OCI-LY7 (cell line): ENCODE measurements around the gene ACSS1. TPM values are rescaled to one million over a fixed set of nuclear protein-coding genes. Genes with fewer than 3 reads are reported as not detected.

Source experiments
- BruUV-seq: library from RNA; stranded (reverse); fragments of 400-500 nt; replicated peaks from 2 replicates; lab custom pipeline; 2021; lab: Mats Ljungman, UMichigan
- CTCF ChIA-PET: fragments of 300-600 bp; sonication (Branson Sonifier 250); formaldehyde crosslinking; loops from one replicate; lab custom pipeline; 2022; ENCODE audit warnings: antibody characterized with exemption; ENCODE audit not compliant: unreplicated experiment; lab: Charles Lee
- POLR2A ChIA-PET: fragments of 300-600 bp; sonication (Branson Sonifier 250); formaldehyde crosslinking; loops from one replicate; lab custom pipeline; 2022; ENCODE audit warnings: antibody characterized with exemption; lab: Charles Lee
- DNase-seq: peaks from one replicate; pipeline ENCODE4 v3.0.0-alpha.2; 2015; ENCODE audit warnings: low spot score
- H2AFZ ChIP-seq: fragments of 200-600 bp; sonication (generic), shearing (Covaris generic); 2 replicates; pipeline ENCODE4 v1.6.1; 2014; ENCODE audit warnings: mild to moderate bottlenecking, antibody characterized with exemption, low read length, moderate library complexity
- H3K27ac ChIP-seq: fragments of 200-600 bp; sonication (generic); 2 replicates; pipeline ENCODE4 v1.5.1; 2014; ENCODE audit warnings: mixed run types, low read depth, mild to moderate bottlenecking, moderate library complexity, low read length, inconsistent platforms; ENCODE audit not compliant: poor library complexity, severe bottlenecking
- H3K36me3 ChIP-seq: fragments of 200-600 bp; sonication (generic); 2 replicates; pipeline ENCODE4 v1.6.1; 2014; ENCODE audit warnings: mild to moderate bottlenecking, antibody characterized with exemption, low read length, moderate library complexity, mixed read lengths; ENCODE audit not compliant: insufficient read depth
- H3K4me1 ChIP-seq: fragments of 200-600 bp; sonication (generic); 2 replicates; pipeline ENCODE4 v1.5.1; 2014; ENCODE audit warnings: mild to moderate bottlenecking, low read length; ENCODE audit not compliant: insufficient read depth, poor library complexity, severe bottlenecking
- H3K4me2 ChIP-seq: fragments of 200-600 bp; sonication (generic); 2 replicates; pipeline ENCODE4 v1.6.1; 2014; ENCODE audit warnings: mild to moderate bottlenecking, low read length
- H3K4me3 ChIP-seq: fragments of 200-600 bp; sonication (generic); 2 replicates; pipeline ENCODE4 v1.5.1; 2014; ENCODE audit warnings: mild to moderate bottlenecking, low read depth, low read length; ENCODE audit not compliant: poor library complexity, severe bottlenecking
- H3K79me2 ChIP-seq: fragments of 200-600 bp; sonication (generic); 2 replicates; pipeline ENCODE4 v1.6.1; 2016; ENCODE audit warnings: low read depth, mild to moderate bottlenecking, low read length, moderate library complexity, mixed read lengths; ENCODE audit not compliant: insufficient read depth
- H3K9me2 ChIP-seq: fragments of 200-600 bp; sonication (generic); 2 replicates; pipeline ENCODE4 v1.6.1; 2016; ENCODE audit warnings: mild to moderate bottlenecking, low read length, mixed read lengths; ENCODE audit not compliant: insufficient read depth
- H3K9me3 ChIP-seq: fragments of 200-600 bp; sonication (generic); 2 replicates; pipeline ENCODE4 v1.6.1; 2014; ENCODE audit warnings: mild to moderate bottlenecking, mixed run types, low read length, mixed read lengths
- H4K20me1 ChIP-seq: fragments of 200-600 bp; sonication (generic); 2 replicates; pipeline ENCODE4 v1.6.1; 2014; ENCODE audit warnings: mild to moderate bottlenecking, antibody characterized with exemption, low read length, moderate library complexity, mixed read lengths; ENCODE audit not compliant: insufficient read depth
- EZH2phosphoT487 ChIP-seq: fragments of 200-600 bp; sonication (generic); IDR thresholded peaks from 2 replicates; pipeline ENCODE4 v1.6.1; 2018; ENCODE audit warnings: low read depth, borderline replicate concordance, mild to moderate bottlenecking, mixed run types, antibody characterized with exemption, low read length, moderate library complexity, mixed read lengths
- intact Hi-C: fragments of 100-400 bp; cut with micrococcal nuclease; formaldehyde crosslinking; loops from one replicate; pipeline ENCODE4 v1.10.0; 2022; ENCODE audit not compliant: unreplicated experiment
- total RNA-seq, 2 experiments: library from RNA; depleted of rRNA in 1 of 2; stranded (reverse); fragments of >200 nt in 1 of 2; shearing (Covaris generic) in 1 of 2; gene quantifications; 2 replicates each; pipeline ENCODE4 v1.2.3, GENCODE V29; 2014 to 2022
- TF ChIP-seq, protein P1 (sequence below): fragments of 200-600 bp; sonication (generic); conservative IDR thresholded peaks from 2 replicates; pipeline ENCODE4 v1.5.1; 2014; ENCODE audit warnings: mild to moderate bottlenecking, antibody characterized with exemption, low read length, moderate library complexity, mixed read lengths

ACSS1 gene
- total RNA-seq, 2 experiments from 2014 or later = 0.35 to 0.40 TPM

DNA sequence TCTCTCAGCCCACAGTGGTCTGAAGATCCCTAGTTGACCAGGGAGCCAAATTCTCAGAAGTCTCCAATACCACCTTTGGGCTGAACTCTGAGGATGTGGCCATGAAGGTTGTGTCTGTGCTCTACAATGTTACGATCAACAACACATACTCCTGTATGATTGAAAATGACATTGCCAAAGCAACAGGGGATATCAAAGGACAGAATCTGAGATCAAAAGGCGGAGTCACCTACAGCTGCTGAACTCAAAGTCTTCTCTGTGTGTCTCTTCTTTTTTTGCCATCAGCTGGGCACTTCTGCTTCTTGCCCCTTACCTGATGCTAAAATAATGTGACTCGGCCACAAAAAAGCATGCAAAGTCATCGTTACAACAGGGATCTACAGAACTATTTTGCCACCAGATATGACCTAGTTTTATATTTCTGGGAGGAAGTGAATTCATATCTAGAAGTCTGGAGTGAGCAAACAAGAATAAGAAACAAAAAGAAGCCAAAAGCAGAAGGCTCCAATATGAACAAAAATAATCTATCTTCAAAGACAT is 41.7 kb upstream of the ACSS1 start:
- ChIA-PET POLR2A (interaction anchor here (0.6 kb wide), 1 partner anchor 19 kb away, joined by 3 read pairs; no protein-coding TSS in a partner anchor), CTCF (no interaction called here)
- no peaks in the 10 kb centered on the region for H3K9me3 ChIP-seq
- no TSS peak for BruUV-seq
- no peaks in the 10 kb centered on the region for H3K36me3 ChIP-seq
- intact Hi-C loops = no loop called here
- H4K20me1 ChIP-seq = no peaks in the 10 kb centered on the region
- TF ChIP-seq, protein P1, sequence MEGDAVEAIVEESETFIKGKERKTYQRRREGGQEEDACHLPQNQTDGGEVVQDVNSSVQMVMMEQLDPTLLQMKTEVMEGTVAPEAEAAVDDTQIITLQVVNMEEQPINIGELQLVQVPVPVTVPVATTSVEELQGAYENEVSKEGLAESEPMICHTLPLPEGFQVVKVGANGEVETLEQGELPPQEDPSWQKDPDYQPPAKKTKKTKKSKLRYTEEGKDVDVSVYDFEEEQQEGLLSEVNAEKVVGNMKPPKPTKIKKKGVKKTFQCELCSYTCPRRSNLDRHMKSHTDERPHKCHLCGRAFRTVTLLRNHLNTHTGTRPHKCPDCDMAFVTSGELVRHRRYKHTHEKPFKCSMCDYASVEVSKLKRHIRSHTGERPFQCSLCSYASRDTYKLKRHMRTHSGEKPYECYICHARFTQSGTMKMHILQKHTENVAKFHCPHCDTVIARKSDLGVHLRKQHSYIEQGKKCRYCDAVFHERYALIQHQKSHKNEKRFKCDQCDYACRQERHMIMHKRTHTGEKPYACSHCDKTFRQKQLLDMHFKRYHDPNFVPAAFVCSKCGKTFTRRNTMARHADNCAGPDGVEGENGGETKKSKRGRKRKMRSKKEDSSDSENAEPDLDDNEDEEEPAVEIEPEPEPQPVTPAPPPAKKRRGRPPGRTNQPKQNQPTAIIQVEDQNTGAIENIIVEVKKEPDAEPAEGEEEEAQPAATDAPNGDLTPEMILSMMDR = no peak
- no peak for TF ChIP-seq EZH2phosphoT487
- no peaks in the 10 kb centered on the region for H3K79me2 ChIP-seq
- H3K9me2 ChIP-seq = no peaks in the 10 kb centered on the region
- no peak overlapping the region for H3K27ac ChIP-seq
- no peak overlapping the region for H3K4me3 ChIP-seq
- no peak for DNase-seq
- H2AFZ ChIP-seq = no peak overlapping the region
- H3K4me2 ChIP-seq = no peak overlapping the region
- H3K4me1 ChIP-seq = no peaks in the 10 kb centered on the region

DNA sequence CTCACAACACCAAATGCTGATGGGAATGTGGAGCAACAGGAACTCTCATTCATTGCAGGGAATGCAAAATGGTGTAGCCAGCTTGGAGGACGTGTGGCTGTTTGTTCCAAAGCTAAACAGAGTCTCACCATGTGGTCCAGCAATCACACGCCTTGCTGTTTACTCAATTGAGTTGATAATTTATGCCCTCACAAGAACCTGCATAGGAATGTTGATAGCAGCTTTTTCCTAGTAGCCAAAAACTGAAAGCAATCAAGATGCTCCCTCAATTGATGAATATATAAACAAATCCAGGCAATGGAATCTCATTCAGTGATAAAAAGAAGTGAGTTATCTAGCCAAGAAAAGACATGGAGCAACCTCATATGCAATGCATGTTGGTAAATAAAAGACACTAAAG is 39.6 kb upstream of the ACSS1 start:
- no peak overlapping the region for H2AFZ ChIP-seq
- BruUV-seq = no TSS peak
- no peaks in the 10 kb centered on the region for H3K9me2 ChIP-seq
- H3K4me3 ChIP-seq = no peak overlapping the region
- no peaks in the 10 kb centered on the region for H3K4me1 ChIP-seq
- POLR2A ChIA-PET = no interaction called here
- no peak for DNase-seq
- intact Hi-C loops = no loop called here
- no peak overlapping the region for H3K4me2 ChIP-seq
- H3K27ac ChIP-seq = no peak overlapping the region
- CTCF ChIA-PET = no interaction called here
- no peaks in the 10 kb centered on the region for H3K9me3 ChIP-seq
- no peaks in the 10 kb centered on the region for H3K36me3 ChIP-seq
- no peaks in the 10 kb centered on the region for H4K20me1 ChIP-seq
- H3K79me2 ChIP-seq = no peaks in the 10 kb centered on the region
- TF ChIP-seq EZH2phosphoT487 = no peak
- TF ChIP-seq, protein P1 = no peak
